ENCODE results near the gene PNPLA7. TPM values are rescaled to one million over a fixed set of nuclear protein-coding genes. Genes with fewer than 3 reads are reported as not detected.

The PNPLA7 gene
- total and polyA plus RNA-seq, 2 of the 4 experiments (the other 2 are of a cell fraction), result under 0.01 to 0.89 TPM

DNA sequence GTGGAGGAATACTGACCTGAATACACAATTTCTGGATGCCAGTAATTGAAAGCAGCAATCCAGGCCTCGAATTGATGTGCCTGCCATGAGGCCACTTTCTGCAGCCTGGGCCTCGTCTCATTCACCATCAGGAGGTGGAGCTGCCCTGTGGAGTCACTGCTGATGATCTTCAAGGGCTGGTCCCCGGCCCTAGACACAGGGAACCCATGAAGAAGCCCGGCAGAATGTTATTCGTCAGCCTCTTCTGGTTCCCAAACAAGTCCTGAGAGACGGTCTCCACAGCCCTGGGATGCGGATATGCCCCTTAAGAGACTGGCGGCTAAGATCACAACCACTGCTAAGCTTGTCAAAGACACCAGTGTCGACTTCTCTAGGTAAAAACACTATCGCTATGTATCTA lies 24.0 kb upstream of the PNPLA7 start:
- H3K14ac ChIP-seq (replicated peaks; ENCODE audit: low read depth, low read length), result no peak overlapping the region
- H3K9me3 ChIP-seq (ENCODE audit: control insufficient read depth, insufficient read depth, low read length), result no peaks in the 10 kb centered on the region
- in situ Hi-C loops (cut with MboI; ENCODE audit: low sequenced_read_pairs), result no loop called here
- H2BK20ac ChIP-seq (ENCODE audit: low read depth, low read length), result no peak overlapping the region
- peaks cover 6% of the 10 kb centered on the region for H3K4me1 ChIP-seq (ENCODE audit: control insufficient read depth, insufficient read depth, low read length)
- no peak overlapping the region for H3K18ac ChIP-seq (ENCODE audit: low read depth, low read length)
- peaks cover 22% of the 10 kb centered on the region for H3K9me1 ChIP-seq (ENCODE audit: insufficient read depth, low read length)
- H2AK9ac ChIP-seq (replicated peaks; ENCODE audit: low read depth, low read length, poor library complexity), result no peak overlapping the region
- no peaks in the 10 kb centered on the region for H3K27me3 ChIP-seq (ENCODE audit: control insufficient read depth, insufficient read depth, low read length)
- WGBS, 2 experiments (ENCODE audit: extremely low coverage in 2 of 2, insufficient read length in 1 of 2), result 77% methylated on average over 5 of the region's 10 CpGs; no CpG with 5 or more reads in 1 of the 2 experiments
- H3K4me2 ChIP-seq (ENCODE audit: low read depth, low read length), result no peak overlapping the region
- intact Hi-C loops (cut with micrococcal nuclease), result no loop called here
- H2BK15ac ChIP-seq (ENCODE audit: low read depth, low read length), result no peak overlapping the region
- H3K4me3 ChIP-seq (ENCODE audit: insufficient read depth, low read depth, low read length), result no peak overlapping the region
- CTCF ChIA-PET, result no interaction called here
- no peak overlapping the region for H4K91ac ChIP-seq (ENCODE audit: insufficient read depth, low read depth, low read length)
- no peak overlapping the region for H3K4ac ChIP-seq (ENCODE audit: low read depth, low read length)
- no peak overlapping the region for H2AFZ ChIP-seq (replicated peaks; ENCODE audit: low read length, poor library complexity)
- POLR2A ChIA-PET (ENCODE audit: unreplicated experiment), result no interaction called here
- no peak overlapping the region for H2AK5ac ChIP-seq (ENCODE audit: low read depth, low read length)
- H3K56ac ChIP-seq (ENCODE audit: extremely low read depth, insufficient read depth, low read length), result no peak overlapping the region
- H2BK120ac ChIP-seq (ENCODE audit: low read depth, low read length), result no peak overlapping the region
- H2BK5ac ChIP-seq (ENCODE audit: low read depth, low read length, poor library complexity, severe bottlenecking), result no peak overlapping the region
- H4K20me1 ChIP-seq (ENCODE audit: insufficient read depth, low read length), result peaks cover 24% of the 10 kb centered on the region
- H3K9ac ChIP-seq (ENCODE audit: low read depth, low read length), result no peak overlapping the region
- BruUV-seq (replicated peaks), result no TSS peak
- dilution Hi-C loops (cut with HindIII; ENCODE audit: low sequenced_read_pairs, unreplicated experiment), result no loop called here
- ATAC-seq (ENCODE audit: low read depth) (no peak), DNase-seq (no peak)
- H4K5ac ChIP-seq (ENCODE audit: low read depth, low read length), result no peak overlapping the region
- TF ChIP-seq MXI1 (IDR thresholded peaks at IDR 0.05; ENCODE audit: borderline replicate concordance, low read depth, low read length) (no peak), RAD21 (IDR thresholded peaks at IDR 0.05; ENCODE audit: low read length) (no peak), NFE2L2 (IDR thresholded peaks at IDR 0.05; ENCODE audit: low read depth, low read length) (no peak), CEBPB (IDR thresholded peaks at IDR 0.05; ENCODE audit: low read depth, low read length) (no peak), MAZ (IDR thresholded peaks at IDR 0.05; ENCODE audit: borderline replicate concordance, low read depth, low read length) (no peak), CHD1 (IDR thresholded peaks at IDR 0.05; ENCODE audit: low read depth, low read length) (no peak), RFX5 (IDR thresholded peaks at IDR 0.05; ENCODE audit: low read depth, low read length) (no peak), BHLHE40 (IDR thresholded peaks at IDR 0.05; ENCODE audit: low read depth, low read length) (no peak), FOS (IDR thresholded peaks at IDR 0.05; ENCODE audit: low read depth, low read length) (no peak), SMC3 (IDR thresholded peaks at IDR 0.05; ENCODE audit: low read depth, low read length) (no peak), POLR2A (IDR thresholded peaks at IDR 0.05; ENCODE audit: low read depth, low read length) (no peak)
- TF ChIP-seq, protein P1, sequence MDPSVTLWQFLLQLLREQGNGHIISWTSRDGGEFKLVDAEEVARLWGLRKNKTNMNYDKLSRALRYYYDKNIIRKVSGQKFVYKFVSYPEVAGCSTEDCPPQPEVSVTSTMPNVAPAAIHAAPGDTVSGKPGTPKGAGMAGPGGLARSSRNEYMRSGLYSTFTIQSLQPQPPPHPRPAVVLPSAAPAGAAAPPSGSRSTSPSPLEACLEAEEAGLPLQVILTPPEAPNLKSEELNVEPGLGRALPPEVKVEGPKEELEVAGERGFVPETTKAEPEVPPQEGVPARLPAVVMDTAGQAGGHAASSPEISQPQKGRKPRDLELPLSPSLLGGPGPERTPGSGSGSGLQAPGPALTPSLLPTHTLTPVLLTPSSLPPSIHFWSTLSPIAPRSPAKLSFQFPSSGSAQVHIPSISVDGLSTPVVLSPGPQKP (IDR thresholded peaks at IDR 0.05; ENCODE audit: borderline replicate concordance, low read depth, low read length), result no peak
- TF ChIP-seq, protein P2, sequence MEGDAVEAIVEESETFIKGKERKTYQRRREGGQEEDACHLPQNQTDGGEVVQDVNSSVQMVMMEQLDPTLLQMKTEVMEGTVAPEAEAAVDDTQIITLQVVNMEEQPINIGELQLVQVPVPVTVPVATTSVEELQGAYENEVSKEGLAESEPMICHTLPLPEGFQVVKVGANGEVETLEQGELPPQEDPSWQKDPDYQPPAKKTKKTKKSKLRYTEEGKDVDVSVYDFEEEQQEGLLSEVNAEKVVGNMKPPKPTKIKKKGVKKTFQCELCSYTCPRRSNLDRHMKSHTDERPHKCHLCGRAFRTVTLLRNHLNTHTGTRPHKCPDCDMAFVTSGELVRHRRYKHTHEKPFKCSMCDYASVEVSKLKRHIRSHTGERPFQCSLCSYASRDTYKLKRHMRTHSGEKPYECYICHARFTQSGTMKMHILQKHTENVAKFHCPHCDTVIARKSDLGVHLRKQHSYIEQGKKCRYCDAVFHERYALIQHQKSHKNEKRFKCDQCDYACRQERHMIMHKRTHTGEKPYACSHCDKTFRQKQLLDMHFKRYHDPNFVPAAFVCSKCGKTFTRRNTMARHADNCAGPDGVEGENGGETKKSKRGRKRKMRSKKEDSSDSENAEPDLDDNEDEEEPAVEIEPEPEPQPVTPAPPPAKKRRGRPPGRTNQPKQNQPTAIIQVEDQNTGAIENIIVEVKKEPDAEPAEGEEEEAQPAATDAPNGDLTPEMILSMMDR (conservative IDR thresholded peaks at IDR 0.05; ENCODE audit: low read depth, low read length), result no peak
- H3K79me1 ChIP-seq (ENCODE audit: low read depth in 1 of 2, low read length in 2 of 2), result peaks cover 56 to 75% of the 10 kb centered on the region in 2 experiments
- H4K8ac ChIP-seq (ENCODE audit: low read depth in 2 of 2, low read length in 2 of 2), result no peak overlapping the region
- no peak overlapping the region for H3K27ac ChIP-seq (ENCODE audit: insufficient read depth, low read length)
- H3K36me3 ChIP-seq (ENCODE audit: control insufficient read depth, insufficient read depth, low read length), result peaks cover 40% of the 10 kb centered on the region
- H3K23ac ChIP-seq (ENCODE audit: low read depth, low read length), result no peak overlapping the region

All from IMR-90 (cell line).